ENCODE measurements around the gene SLC9A9. TPM values are rescaled to one million over a fixed set of nuclear protein-coding genes. Genes with fewer than 3 reads are reported as not detected.

Gene SLC9A9
- 10 to 100 TPM; 12.8 to 63.8 (median 33.3) TPM for total RNA-seq

DNA sequence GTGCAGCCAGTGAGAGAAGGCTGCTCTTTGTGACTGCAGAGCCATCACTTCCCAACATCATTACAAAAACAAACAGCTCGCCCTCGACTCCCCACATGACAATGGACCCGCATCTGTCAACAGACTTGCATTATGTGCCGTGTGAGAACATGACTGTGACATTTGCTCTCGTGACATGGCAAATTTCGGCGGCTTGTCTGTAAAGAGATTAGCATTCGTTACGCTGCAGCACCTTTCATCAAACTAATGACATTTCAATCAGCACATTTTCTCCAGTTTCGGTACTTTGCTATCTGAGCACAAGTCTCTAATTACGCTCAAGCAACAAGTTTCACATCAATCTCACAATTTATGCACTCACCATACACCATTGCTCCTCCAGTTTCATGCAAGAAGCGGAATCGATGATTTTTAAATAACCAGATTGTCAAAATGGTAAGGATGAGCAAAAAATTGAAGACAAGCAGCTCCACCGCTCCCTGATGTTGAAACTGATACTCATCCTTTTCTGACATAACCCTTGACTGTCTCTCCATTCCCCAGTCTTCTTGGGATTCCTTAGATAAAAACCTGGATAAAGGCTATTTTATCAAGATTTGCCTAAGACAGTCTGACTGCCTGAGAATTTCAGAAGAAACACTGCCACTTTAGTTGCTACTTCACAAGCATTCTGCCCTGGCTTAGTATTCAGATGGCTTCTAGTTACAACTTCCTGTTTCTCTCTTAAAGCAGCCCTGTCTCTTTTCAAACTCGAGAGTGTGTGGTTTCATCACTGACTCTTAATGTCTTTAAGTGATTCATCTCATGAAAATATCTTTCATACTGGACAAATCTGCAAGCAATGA, at the start of gene SLC9A9:
Gene SLC9A9 (minus strand): TSS at position 682 of the 845 bp plus-strand sequence. CDS start 146 bp downstream, at position 536.
- Histone ChIP-seq H3K27ac (peak within 1 kb of the TSS; percentile 66 to 68), H3K36me3 (no peaks in the 10 kb centered on the region), H3K4me1 (no peaks in the 10 kb centered on the region), H3K4me3 (peak within 1 kb of the TSS; percentile 63 to 64), H3K27me3 (no peaks in the 10 kb centered on the region), H3K9me3 (no peaks in the 10 kb centered on the region)
- no peak for TF ChIP-seq POLR2A (IDR thresholded peaks at IDR 0.05)
- TF ChIP-seq, protein P1, sequence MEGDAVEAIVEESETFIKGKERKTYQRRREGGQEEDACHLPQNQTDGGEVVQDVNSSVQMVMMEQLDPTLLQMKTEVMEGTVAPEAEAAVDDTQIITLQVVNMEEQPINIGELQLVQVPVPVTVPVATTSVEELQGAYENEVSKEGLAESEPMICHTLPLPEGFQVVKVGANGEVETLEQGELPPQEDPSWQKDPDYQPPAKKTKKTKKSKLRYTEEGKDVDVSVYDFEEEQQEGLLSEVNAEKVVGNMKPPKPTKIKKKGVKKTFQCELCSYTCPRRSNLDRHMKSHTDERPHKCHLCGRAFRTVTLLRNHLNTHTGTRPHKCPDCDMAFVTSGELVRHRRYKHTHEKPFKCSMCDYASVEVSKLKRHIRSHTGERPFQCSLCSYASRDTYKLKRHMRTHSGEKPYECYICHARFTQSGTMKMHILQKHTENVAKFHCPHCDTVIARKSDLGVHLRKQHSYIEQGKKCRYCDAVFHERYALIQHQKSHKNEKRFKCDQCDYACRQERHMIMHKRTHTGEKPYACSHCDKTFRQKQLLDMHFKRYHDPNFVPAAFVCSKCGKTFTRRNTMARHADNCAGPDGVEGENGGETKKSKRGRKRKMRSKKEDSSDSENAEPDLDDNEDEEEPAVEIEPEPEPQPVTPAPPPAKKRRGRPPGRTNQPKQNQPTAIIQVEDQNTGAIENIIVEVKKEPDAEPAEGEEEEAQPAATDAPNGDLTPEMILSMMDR (IDR thresholded peaks at IDR 0.05): no peak
- intact Hi-C loops (cut with DNase I; ENCODE audit: low total_unique reads): no loop called here
- DNase-seq: peak in 1 of 2 donors; percentile 16

DNA sequence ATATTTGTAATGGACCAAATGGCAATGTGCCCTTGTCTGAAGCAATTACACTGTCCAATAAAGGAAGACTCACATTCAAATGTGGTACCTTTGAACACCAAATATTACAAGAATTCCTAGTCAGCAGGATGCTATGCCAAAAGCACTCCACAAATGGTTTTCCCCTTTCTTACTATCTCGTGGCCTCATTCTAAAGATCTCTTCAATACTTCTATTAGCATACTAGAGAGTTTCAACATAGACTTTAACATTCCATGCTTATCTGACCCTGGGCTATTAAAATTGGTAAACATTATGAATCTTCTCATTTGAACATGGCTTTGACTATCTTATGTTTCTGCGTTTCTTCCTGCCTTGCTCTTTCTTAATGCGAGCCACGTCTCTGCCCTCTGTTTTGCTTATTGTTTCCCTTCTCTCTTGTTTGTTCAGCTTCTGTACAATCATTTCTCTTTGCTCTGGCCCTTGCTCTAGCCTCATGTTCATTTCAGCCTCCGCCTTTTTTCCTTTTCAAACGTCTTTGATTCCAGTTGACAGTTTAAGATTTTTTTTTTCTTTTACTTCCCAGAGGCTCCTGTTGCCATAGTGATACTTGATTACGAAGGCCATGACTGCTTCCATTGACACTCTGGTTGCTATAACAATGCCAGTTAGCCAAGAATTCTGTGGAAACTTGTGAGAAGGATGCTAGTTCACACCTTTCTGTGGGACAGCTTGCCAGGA, 49.5 kb upstream of the SLC9A9 start:
- H3K9me3 ChIP-seq: no peaks in the 10 kb centered on the region
- no peaks in the 10 kb centered on the region for H3K27me3 ChIP-seq
- intact Hi-C loops (cut with DNase I; ENCODE audit: low total_unique reads): no loop called here
- no peak for DNase-seq
- H3K4me1 ChIP-seq: no peaks in the 10 kb centered on the region
- H3K36me3 ChIP-seq: no peaks in the 10 kb centered on the region
- TF ChIP-seq, protein P1 (IDR thresholded peaks at IDR 0.05): no peak
- TF ChIP-seq POLR2A (IDR thresholded peaks at IDR 0.05): no peak
- H3K4me3 ChIP-seq: no peak overlapping the region
- no peak overlapping the region for H3K27ac ChIP-seq

DNA sequence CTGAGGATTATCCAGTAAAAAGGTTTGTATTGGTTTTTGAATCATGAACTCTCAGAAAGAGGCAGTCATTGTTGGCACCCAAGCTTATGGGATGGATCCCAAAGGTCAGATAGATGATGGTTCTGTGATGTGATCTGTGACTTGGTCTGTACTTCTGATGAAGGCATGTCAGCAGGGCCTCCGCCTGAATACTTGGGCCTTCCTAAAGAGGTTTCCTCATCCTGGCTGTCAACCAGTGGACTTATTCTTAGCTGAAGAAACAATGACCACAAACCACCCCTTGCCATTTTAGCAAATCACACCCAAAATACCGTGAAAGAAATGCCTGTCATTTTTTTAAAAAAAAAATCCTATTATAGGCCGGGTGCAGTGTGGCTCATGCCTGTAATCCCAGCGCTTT, 48.2 kb upstream of the SLC9A9 start:
- Histone ChIP-seq H3K36me3 (no peaks in the 10 kb centered on the region), H3K27ac (no peak overlapping the region), H3K27me3 (no peaks in the 10 kb centered on the region), H3K4me3 (no peak overlapping the region), H3K4me1 (no peaks in the 10 kb centered on the region), H3K9me3 (no peaks in the 10 kb centered on the region)
- DNase-seq: no peak
- intact Hi-C loops (cut with DNase I; ENCODE audit: low total_unique reads): no loop called here
- no peak for TF ChIP-seq POLR2A (IDR thresholded peaks at IDR 0.05)
- TF ChIP-seq, protein P1 (IDR thresholded peaks at IDR 0.05): no peak

DNA sequence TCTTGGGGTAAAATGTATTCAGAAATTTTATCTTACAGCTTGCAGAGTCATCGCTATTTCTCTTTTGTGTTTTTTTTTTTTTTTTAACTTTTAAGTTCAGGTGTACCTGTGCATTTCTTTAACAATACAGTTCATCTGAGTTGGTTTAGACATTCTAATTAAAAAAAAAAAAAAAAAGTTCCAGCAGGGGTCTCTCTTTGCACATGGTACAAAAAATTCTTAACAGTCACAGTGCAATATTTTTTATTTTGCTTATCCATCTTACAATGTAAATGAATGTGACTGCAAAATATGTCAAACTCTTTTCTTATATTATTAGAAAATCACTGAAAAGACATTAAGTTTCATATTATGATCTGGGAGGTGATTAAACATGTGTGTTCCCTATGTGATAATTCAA, 47.5 kb upstream of the SLC9A9 start:
- no peaks in the 10 kb centered on the region for H3K27me3 ChIP-seq
- intact Hi-C loops (cut with DNase I; ENCODE audit: low total_unique reads): no loop called here

More for the DNA sequence above, 47.5 kb upstream of the SLC9A9 start:
- H3K36me3 ChIP-seq: no peaks in the 10 kb centered on the region
- no peaks in the 10 kb centered on the region for H3K4me1 ChIP-seq
- no peaks in the 10 kb centered on the region for H3K9me3 ChIP-seq
- H3K27ac ChIP-seq: no peak overlapping the region
- TF ChIP-seq, protein P1 (IDR thresholded peaks at IDR 0.05): no peak
- no peak for TF ChIP-seq POLR2A (IDR thresholded peaks at IDR 0.05)
- no peak for DNase-seq
- H3K4me3 ChIP-seq: no peak overlapping the region

Data from uterus (tissue), 4 donors.